ES-I3 (cell line): ENCODE data around the gene MYO9A.

ENCODE experiments used
- H3K36me3 ChIP-seq: 2 replicates; pipeline ENCODE4 v1.6.1; 2013; ENCODE audit warnings: mild to moderate bottlenecking, low read length, control low read depth, moderate library complexity; ENCODE audit not compliant: insufficient read depth
- H3K4me1 ChIP-seq: 2 replicates; pipeline ENCODE4 v1.6.1; 2013; ENCODE audit warnings: mild to moderate bottlenecking, control low read depth, low read length; ENCODE audit not compliant: insufficient read depth
- H3K9ac ChIP-seq: 2 replicates; pipeline ENCODE4 v1.6.1; 2013; ENCODE audit warnings: low read depth, mild to moderate bottlenecking, low read length, moderate library complexity
- H3K9me3 ChIP-seq: 2 replicates; pipeline ENCODE4 v1.6.1; 2013; ENCODE audit warnings: mild to moderate bottlenecking, low read length, moderate library complexity; ENCODE audit not compliant: control insufficient read depth, insufficient read depth

MYO9A gene

DNA sequence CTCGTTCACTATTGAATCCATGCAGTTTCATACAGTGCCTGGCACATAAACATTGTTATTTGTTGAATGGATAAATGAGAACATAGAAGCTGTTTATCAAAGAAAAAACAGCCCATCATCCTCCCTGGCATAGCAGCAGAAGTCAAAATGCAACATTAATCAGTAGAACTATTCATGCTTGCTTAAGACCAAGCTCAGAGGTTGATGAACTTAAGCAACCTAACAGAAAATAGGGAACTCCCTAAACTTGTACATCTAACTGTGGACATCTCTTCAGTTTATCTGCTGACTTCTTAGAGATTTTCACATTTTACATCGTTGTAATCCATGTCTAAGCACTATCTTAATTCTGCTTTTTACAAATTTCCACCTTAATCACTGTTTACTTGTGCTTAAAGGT, 29.5 kb upstream of the MYO9A start:
- no peaks in the 10 kb centered on the region for H3K36me3 ChIP-seq

DNA sequence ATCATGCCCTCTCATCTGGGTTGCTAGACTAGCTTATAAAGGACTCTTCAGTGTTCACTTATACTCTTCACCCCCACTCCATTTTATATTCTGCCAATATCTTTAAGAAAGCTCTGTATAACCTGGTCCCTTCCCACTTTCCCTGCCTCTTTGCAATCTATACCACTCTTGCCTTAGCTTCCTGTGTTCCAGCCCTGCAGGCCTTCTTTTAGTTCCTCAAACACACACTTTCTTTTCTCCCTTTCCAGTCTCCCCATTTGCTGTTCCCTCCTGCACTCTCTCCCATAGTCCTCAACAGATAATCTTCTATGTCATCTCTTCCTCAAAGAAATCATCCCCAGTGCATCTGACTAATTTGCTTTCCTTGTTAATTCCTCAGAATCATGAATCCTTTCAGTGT, 29.0 kb upstream of the MYO9A start:
- no peak overlapping the region for H3K9ac ChIP-seq
- H3K36me3 ChIP-seq: no peaks in the 10 kb centered on the region
- H3K9me3 ChIP-seq: no peaks in the 10 kb centered on the region
- H3K4me1 ChIP-seq: no peaks in the 10 kb centered on the region

More for the DNA sequence above, 29.5 kb upstream of the MYO9A start:
- Histone ChIP-seq H3K9me3 (no peaks in the 10 kb centered on the region), H3K4me1 (no peaks in the 10 kb centered on the region), H3K9ac (no peak overlapping the region)

DNA sequence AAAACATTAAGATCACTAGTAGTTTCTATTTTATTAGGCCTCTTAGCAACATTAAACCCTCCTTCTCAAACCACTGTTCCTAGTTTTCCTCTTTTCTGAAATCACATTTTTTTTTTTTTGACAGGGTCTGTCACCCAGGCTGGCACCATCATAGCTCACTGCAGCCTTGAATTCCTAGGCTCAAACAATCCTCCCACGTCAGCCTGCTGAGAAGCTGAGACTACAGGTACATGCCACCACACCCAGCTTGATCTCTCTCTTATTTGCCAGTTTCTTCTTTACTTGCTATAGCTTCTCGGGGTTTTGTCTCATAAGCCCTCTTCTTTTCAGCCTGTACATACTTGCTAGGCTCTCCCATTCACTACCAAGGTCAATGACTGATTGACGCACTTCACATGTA, 28.3 kb upstream of the MYO9A start:
- Histone ChIP-seq H3K9me3 (no peaks in the 10 kb centered on the region), H3K36me3 (no peaks in the 10 kb centered on the region), H3K4me1 (no peaks in the 10 kb centered on the region), H3K9ac (no peak overlapping the region)

DNA sequence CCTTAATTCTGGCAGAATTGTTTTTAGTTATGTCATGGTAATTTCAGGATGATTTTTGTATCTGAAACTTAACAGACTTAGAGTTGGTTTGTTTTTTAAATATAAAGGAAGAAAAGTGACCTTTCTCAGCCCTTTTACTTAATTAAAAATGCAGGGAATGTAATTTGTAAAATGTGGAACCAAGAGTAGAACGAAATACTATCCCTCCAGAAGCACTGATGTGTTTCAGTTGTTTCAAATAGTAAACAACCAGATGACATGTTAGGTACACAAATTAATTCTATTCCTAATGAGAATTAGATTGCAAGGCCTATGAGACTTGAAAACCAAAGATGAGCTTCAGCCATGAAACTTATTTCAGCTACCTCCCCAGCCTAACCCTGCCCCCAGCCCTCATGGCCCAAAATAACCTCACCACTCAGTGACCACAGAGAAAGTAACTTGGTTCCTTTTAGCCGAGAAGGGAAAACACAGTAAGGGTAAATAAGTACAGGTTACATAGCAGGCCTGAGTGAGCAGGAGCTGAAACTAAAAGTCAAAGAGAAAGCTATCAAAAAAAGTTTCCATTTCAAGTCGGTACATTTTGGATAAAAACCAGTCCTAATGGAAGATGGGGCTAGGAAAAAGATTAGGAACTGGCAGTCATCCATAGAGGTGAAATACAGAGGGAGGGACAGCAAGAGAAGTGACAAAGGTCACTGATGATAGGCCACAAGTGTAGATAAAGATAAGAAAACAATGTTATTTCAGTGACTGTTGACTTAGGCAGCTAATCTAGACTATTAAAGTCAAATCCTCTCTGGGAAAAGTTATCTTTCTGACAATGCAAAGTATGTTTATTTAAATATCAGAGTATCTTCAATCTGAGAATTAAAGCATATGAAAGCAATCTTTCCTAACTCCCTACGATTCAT, 23.5 kb upstream of the MYO9A start:
- Histone ChIP-seq H3K9ac (no peak overlapping the region), H3K36me3 (no peaks in the 10 kb centered on the region), H3K4me1 (no peaks in the 10 kb centered on the region), H3K9me3 (no peaks in the 10 kb centered on the region)

DNA sequence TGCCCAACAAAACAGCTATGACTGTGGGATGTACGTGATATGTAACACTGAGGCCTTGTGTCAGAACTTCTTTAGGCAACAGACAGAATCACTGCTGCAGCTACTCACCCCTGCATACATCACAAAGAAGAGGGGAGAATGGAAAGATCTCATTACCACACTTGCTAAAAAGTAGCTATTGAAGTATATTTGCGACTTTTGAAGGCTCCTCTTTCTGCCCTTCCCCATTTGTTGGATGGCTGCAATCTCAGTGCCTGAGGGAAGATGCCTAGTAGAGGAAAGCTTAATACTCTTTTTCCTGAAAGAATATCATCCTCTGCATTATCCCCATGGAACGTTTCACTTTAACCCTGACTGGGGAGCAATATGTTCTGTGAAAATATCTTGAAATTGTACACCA, 22.1 kb upstream of the MYO9A start:
- no peaks in the 10 kb centered on the region for H3K9me3 ChIP-seq
- H3K9ac ChIP-seq: no peak overlapping the region
- H3K4me1 ChIP-seq: no peaks in the 10 kb centered on the region

DNA sequence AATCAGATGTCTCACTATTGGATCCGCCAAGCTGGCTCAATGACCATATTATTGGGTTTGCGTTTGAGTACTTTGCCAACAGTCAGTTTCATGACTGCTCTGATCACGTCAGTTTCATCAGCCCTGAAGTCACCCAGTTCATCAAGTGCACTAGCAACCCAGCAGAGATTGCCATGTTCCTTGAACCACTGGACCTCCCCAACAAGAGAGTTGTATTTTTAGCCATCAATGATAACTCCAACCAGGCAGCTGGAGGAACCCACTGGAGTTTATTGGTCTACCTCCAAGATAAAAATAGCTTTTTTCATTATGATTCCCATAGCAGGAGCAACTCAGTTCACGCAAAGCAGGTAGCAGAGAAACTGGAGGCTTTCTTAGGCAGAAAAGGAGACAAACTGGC, 21.7 kb upstream of the MYO9A start:
- Histone ChIP-seq H3K9me3 (no peaks in the 10 kb centered on the region), H3K36me3 (no peaks in the 10 kb centered on the region), H3K9ac (no peak overlapping the region), H3K4me1 (no peaks in the 10 kb centered on the region)

More for the DNA sequence above, 22.1 kb upstream of the MYO9A start:
- no peaks in the 10 kb centered on the region for H3K36me3 ChIP-seq

DNA sequence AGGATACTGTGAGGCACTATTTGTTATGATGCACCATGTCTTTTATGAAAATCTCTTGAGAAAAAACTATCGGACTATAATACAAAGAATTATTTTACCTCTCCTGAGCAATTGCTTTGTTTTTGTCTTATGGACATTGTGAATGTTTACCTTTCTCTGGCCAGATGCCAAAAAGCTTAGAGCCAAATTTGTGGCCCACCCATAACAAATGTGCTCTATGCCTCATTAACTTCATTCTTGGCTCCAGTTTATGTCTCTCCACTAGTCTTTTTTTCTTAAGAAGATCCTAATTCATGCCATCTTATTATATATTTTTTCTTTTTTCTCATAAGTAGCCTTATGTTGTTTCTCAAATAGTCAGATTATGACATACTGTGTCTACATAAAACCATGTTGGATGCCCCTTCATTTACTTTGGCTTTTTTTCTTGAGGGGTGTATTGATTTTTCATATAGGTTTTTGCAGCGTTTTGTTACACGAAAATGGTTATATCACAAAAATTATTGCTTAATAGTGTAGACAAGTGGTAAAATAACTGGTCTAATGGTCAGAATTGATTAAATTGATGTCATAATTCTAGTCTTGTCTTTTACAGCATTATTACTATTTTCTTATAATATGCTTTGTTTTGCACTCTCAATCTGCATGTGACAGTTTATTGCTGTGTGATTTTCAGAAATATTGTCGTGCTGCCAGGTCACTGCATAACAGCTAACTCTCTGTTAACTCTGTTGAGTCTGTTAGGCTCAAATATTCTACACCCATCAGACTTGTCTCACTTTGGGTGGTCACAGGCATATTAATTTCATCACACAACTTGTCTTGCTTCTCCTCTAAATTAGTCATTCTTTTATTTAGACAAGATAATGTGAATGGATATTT, 18.5 kb upstream of the MYO9A start:
- H3K36me3 ChIP-seq: no peaks in the 10 kb centered on the region
- H3K9ac ChIP-seq: no peak overlapping the region
- no peaks in the 10 kb centered on the region for H3K4me1 ChIP-seq
- H3K9me3 ChIP-seq: no peaks in the 10 kb centered on the region

DNA sequence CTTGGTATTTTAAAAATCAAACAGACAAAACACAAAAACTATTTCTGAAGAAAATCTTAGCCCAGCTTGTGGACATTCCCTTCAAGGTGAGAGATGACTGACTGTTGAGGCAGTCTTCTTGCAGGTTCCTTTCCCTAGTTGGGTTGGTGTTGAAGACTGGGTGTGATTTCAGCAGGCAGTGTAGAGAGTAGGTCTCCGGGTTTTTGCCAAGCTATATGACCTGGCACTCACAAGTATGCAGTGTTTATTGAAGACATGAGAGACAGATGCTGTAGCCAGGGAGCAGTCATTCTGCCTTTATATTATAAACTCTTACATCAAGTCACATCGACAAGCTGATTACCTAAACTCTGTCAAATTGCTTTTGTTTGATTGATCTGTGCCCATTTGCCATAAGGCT, 17.8 kb upstream of the MYO9A start:
- Histone ChIP-seq H3K9ac (no peak overlapping the region), H3K36me3 (no peaks in the 10 kb centered on the region), H3K9me3 (no peaks in the 10 kb centered on the region), H3K4me1 (no peaks in the 10 kb centered on the region)

DNA sequence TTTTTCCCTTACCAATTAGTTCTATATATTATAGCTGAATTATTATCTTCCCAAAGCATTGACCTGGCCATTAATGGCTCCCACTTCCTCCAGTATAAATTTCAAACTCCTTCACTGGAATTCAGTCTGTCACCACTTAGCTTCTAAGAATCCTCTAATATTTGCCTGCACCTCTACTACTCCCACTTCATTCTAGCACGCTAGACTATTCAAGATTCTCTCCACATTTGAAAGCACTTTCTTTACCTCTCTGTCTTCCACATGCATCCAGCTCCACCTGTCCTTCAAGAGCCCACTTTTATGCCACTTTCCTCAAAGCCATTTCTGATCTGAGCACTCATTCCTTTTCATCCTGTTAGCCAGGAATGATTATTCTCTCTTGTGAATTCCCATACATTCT, 15.3 kb upstream of the MYO9A start:
- Histone ChIP-seq H3K4me1 (no peaks in the 10 kb centered on the region), H3K9ac (no peak overlapping the region), H3K36me3 (no peaks in the 10 kb centered on the region)

DNA sequence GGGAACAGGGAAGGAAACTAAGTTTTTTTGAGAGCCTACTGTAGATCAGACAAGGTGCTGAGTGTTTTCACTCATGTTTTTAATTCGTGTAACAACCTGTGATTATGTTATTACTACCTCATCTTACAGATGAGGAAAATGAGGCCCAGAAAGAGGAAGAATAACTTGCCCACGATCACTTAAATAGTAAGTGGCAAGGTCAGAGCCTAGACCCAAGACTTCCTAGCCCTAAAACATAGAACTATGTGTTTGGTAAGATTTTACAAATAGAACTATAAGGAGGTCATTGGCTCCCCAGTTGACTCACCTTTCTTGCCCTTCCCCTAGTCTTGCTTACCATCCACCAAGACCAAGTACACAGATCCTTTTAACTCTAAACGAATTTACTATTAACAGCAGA, 14.0 kb upstream of the MYO9A start:
- no peaks in the 10 kb centered on the region for H3K4me1 ChIP-seq
- H3K36me3 ChIP-seq: no peaks in the 10 kb centered on the region
- H3K9me3 ChIP-seq: no peaks in the 10 kb centered on the region
- no peak overlapping the region for H3K9ac ChIP-seq

More for the DNA sequence above, 15.3 kb upstream of the MYO9A start:
- no peaks in the 10 kb centered on the region for H3K9me3 ChIP-seq

DNA sequence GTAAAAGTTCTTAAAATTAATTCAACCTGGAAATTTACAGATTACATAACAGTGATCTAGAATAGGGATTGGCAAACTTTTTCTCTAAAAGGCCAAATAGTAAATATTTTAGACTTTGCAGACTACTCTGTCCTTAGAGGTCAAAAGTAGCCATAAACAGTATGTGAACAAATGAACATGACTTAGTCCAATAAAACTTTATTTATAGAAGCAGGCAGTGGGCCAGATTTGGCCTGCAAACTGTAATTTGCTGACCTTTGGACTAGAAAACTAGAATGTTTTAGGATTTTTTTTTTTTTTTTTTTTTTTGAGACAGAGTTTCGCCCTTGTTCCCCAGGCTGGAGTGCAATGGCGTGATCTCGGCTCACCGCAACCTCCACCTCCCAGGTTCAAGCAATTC, 12.3 kb upstream of the MYO9A start:
- Histone ChIP-seq H3K9ac (no peak overlapping the region), H3K9me3 (no peaks in the 10 kb centered on the region), H3K36me3 (no peaks in the 10 kb centered on the region), H3K4me1 (no peaks in the 10 kb centered on the region)

DNA sequence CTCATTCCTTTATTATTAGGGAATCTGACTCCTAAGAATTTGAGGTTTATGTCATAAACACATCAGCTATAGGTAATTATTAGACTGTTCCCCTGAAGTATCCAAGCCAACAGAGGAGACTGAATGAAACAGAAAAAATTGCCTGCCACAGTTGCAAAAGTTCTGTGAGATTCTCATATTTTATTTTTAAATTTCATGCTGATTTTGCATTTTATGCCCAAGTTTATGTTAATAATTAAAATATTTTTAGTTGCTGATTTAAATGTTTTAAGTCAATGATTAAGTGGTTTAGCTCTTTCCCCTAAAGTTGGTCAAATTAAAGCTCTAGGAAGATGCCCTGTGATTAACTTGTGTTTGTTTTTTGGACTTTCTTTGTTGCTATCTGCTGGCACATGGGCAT, 10.4 kb upstream of the MYO9A start:
- H3K36me3 ChIP-seq: no peaks in the 10 kb centered on the region
- H3K9me3 ChIP-seq: no peaks in the 10 kb centered on the region
- H3K4me1 ChIP-seq: no peaks in the 10 kb centered on the region
- no peak overlapping the region for H3K9ac ChIP-seq

DNA sequence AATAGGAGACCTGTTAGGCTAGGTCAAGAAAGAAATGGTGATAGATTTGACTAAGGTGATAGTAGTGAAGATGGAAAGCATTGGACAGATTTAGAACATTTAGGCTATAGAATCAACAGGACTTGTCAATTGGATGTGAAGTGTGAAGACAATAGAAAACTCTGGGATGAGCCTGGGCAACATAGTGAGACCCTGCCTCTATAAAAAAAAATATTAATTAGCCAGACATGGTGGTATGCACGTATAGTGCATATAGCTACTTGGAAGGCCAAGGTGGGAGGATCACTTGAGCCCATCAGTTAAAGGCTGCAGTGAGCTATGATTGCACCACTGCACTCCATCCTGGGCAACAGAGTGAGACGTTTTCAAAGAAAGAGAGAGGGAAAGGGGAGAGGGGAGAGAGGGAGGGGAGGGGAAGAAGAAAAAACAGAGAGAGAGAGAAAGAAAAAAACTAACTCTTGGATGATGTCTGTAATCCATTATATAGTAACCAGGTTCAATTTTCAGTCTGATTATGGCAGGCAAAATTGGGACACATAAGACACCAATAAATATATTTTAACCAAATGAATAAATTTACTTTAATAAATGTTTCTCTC, 9.9 kb upstream of the MYO9A start:
- no peaks in the 10 kb centered on the region for H3K9me3 ChIP-seq
- no peak overlapping the region for H3K9ac ChIP-seq
- H3K36me3 ChIP-seq: no peaks in the 10 kb centered on the region
- no peaks in the 10 kb centered on the region for H3K4me1 ChIP-seq

DNA sequence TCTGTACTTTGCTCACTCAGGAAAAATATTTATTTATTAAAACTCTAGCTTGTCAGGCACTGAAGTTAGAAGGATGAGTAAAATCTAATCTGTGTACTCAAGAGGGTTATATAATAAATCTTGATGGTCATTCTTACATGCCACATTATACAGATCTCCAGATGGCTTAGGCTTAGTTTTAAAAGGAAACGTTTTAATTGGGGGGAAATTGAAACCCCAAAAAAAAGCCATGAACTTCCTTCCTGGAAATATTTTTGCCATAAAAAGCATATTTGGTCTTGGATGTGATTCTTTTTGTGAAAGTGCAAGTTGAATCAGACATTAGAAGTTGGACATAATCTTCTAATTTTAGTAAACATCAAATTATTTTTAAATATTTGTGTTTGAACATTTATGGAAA, 6.3 kb upstream of the MYO9A start:
- H3K4me1 ChIP-seq: no peaks in the 10 kb centered on the region; the same call in 1 of the 2 replicates
- no peaks in the 10 kb centered on the region for H3K36me3 ChIP-seq

More for the DNA sequence above, 6.3 kb upstream of the MYO9A start:
- Histone ChIP-seq H3K9me3 (no peaks in the 10 kb centered on the region), H3K9ac (no peak overlapping the region)
